HepG2 (cell line): ENCODE measurements around the gene CACNG8.

Experiments used
- CAMTA2 ChIP-seq: sonication (generic); formaldehyde crosslinking; IDR thresholded peaks from 2 replicates; pipeline ENCODE4 v1.4.0; 2020; ENCODE audit warnings: mild to moderate bottlenecking, missing genetic modification reagents, borderline replicate concordance
- HIVEP1 ChIP-seq: sonication (generic); formaldehyde crosslinking; IDR thresholded peaks from 2 replicates; pipeline ENCODE4 v1.4.0; 2020; ENCODE audit warnings: mild to moderate bottlenecking, missing genetic modification reagents
- IKZF4 ChIP-seq: sonication (generic); formaldehyde crosslinking; IDR thresholded peaks from 2 replicates; pipeline ENCODE4 v1.5.1; 2020; ENCODE audit warnings: borderline replicate concordance, mild to moderate bottlenecking, low read depth, missing genetic modification reagents; ENCODE audit errors: not compliant biosample characterization
- JUND ChIP-seq: sonication (generic); formaldehyde crosslinking; IDR thresholded peaks from 2 replicates; pipeline ENCODE4 v1.8.0; 2022; ENCODE audit warnings: mild to moderate bottlenecking, missing genetic modification reagents
- NFIC ChIP-seq: IDR thresholded peaks from 2 replicates; pipeline ENCODE4 v1.6.1; 2012; ENCODE audit warnings: mild to moderate bottlenecking, low read length, inconsistent platforms
- POLR2AphosphoS5 ChIP-seq: IDR thresholded peaks from 2 replicates; pipeline ENCODE4 v1.6.1; 2012; ENCODE audit warnings: low read depth, low read length
- RARG ChIP-seq: sonication (generic); formaldehyde crosslinking; IDR thresholded peaks from 2 replicates; pipeline ENCODE4 v1.4.0; 2020; ENCODE audit warnings: low read depth, mild to moderate bottlenecking, missing genetic modification reagents
- ZNF207 ChIP-seq: fragments of 450-650 bp; IDR thresholded peaks from 2 replicates; pipeline ENCODE4 v1.6.1; 2016; ENCODE audit warnings: antibody characterized with exemption, borderline replicate concordance
- ZNF354B ChIP-seq: sonication (generic); formaldehyde crosslinking; IDR thresholded peaks from 2 replicates; pipeline ENCODE4 v1.8.0; 2022; ENCODE audit warnings: mild to moderate bottlenecking, missing genetic modification reagents
- ZNF430 ChIP-seq: sonication (generic); formaldehyde crosslinking; IDR thresholded peaks from 2 replicates; pipeline ENCODE4 v1.9.0; 2021; ENCODE audit warnings: mild to moderate bottlenecking, missing genetic modification reagents
- ZNF549 ChIP-seq: sonication (generic); formaldehyde crosslinking; IDR thresholded peaks from 2 replicates; pipeline ENCODE4 v1.5.0; 2020; ENCODE audit warnings: missing genetic modification reagents
- TF ChIP-seq, protein P1 (sequence below): sonication (generic); formaldehyde crosslinking; IDR thresholded peaks from 2 replicates; pipeline ENCODE4 v1.5.1; 2020; ENCODE audit warnings: missing genetic modification reagents, mild to moderate bottlenecking, borderline replicate concordance
- TF ChIP-seq, protein P2 (sequence below): sonication (generic); formaldehyde crosslinking; IDR thresholded peaks from 2 replicates; pipeline ENCODE4 v1.4.0; 2020; ENCODE audit warnings: missing genetic modification reagents

- TF ChIP-seq ZNF430 (CRISPR knock-in tag), result no peak
- no peak for TF ChIP-seq CAMTA2
- TF ChIP-seq IKZF4 (CRISPR knock-in tag), result no peak
- TF ChIP-seq HIVEP1, result no peak
- TF ChIP-seq RARG, result no peak
- TF ChIP-seq POLR2AphosphoS5, result no peak
- TF ChIP-seq, protein P1, sequence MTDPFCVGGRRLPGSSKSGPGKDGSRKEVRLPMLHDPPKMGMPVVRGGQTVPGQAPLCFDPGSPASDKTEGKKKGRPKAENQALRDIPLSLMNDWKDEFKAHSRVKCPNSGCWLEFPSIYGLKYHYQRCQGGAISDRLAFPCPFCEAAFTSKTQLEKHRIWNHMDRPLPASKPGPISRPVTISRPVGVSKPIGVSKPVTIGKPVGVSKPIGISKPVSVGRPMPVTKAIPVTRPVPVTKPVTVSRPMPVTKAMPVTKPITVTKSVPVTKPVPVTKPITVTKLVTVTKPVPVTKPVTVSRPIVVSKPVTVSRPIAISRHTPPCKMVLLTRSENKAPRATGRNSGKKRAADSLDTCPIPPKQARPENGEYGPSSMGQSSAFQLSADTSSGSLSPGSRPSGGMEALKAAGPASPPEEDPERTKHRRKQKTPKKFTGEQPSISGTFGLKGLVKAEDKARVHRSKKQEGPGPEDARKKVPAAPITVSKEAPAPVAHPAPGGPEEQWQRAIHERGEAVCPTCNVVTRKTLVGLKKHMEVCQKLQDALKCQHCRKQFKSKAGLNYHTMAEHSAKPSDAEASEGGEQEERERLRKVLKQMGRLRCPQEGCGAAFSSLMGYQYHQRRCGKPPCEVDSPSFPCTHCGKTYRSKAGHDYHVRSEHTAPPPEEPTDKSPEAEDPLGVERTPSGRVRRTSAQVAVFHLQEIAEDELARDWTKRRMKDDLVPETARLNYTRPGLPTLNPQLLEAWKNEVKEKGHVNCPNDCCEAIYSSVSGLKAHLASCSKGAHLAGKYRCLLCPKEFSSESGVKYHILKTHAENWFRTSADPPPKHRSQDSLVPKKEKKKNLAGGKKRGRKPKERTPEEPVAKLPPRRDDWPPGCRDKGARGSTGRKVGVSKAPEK (CRISPR knock-in tag), result no peak
- TF ChIP-seq ZNF354B (CRISPR knock-in tag), result no peak
- TF ChIP-seq ZNF207, result no peak
- TF ChIP-seq, protein P2, sequence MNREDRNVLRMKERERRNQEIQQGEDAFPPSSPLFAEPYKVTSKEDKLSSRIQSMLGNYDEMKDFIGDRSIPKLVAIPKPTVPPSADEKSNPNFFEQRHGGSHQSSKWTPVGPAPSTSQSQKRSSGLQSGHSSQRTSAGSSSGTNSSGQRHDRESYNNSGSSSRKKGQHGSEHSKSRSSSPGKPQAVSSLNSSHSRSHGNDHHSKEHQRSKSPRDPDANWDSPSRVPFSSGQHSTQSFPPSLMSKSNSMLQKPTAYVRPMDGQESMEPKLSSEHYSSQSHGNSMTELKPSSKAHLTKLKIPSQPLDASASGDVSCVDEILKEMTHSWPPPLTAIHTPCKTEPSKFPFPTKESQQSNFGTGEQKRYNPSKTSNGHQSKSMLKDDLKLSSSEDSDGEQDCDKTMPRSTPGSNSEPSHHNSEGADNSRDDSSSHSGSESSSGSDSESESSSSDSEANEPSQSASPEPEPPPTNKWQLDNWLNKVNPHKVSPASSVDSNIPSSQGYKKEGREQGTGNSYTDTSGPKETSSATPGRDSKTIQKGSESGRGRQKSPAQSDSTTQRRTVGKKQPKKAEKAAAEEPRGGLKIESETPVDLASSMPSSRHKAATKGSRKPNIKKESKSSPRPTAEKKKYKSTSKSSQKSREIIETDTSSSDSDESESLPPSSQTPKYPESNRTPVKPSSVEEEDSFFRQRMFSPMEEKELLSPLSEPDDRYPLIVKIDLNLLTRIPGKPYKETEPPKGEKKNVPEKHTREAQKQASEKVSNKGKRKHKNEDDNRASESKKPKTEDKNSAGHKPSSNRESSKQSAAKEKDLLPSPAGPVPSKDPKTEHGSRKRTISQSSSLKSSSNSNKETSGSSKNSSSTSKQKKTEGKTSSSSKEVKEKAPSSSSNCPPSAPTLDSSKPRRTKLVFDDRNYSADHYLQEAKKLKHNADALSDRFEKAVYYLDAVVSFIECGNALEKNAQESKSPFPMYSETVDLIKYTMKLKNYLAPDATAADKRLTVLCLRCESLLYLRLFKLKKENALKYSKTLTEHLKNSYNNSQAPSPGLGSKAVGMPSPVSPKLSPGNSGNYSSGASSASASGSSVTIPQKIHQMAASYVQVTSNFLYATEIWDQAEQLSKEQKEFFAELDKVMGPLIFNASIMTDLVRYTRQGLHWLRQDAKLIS, result no peak
- TF ChIP-seq NFIC, result no peak
- no peak for TF ChIP-seq JUND (CRISPR knock-in tag)
- TF ChIP-seq ZNF549 (CRISPR knock-in tag), result no peak
Measured at GRCh38 chr19:53917356-53917755, 45.4 kb upstream of the CACNG8 start.
